GM12892 (cell line): ENCODE results near the gene CTDP1.

ENCODE experiments used
- POLR2A ChIP-seq: IDR thresholded peaks from 2 replicates; pipeline ENCODE4 v1.6.1; 2011; ENCODE audit warnings: low read depth, low read length, control low read depth
- TAF1 ChIP-seq: IDR thresholded peaks from 2 replicates; pipeline ENCODE4 v1.6.1; 2011; ENCODE audit warnings: low read depth, mild to moderate bottlenecking, control low read depth, low read length, borderline replicate concordance

DNA sequence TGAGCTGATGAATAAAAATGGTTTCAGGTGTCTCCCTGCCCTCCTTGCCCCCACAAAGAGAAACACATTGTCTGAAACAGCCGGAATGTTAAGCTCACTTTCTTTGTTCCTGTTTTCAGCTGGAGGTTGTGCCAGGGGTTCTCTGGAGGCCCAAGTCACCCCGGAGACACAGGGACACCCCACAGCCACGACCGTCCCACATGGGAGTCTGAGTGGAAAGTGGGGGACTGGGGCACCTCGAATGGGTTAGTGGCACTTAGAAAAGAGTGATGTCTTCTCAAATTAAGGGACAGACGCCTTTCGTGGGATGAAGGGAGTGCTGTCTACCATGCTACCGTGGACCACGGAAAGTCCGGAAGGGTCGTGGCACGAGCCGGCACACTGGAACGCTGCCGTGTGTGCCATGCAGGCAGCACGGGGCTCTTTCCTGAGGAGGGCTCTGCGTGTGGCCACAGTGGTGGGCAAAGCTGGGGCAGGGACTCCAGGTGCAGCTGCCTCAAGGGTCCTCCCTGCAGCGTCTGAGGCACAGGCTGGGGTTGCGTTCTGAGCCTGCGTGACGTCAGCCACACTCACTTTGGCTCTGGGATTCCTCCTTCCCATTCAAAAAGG lies 39.4 kb upstream of the CTDP1 start:
- TF ChIP-seq POLR2A (no peak), TAF1 (no peak)
